SU-DHL-6 (cell line): Measurements from ENCODE around the gene HAAO.

Experiments
- H2AFZ ChIP-seq: fragments of 200-600 bp; sonication (generic); 2 replicates; pipeline ENCODE4 v1.6.1; 2014; ENCODE audit warnings: low read depth, mild to moderate bottlenecking, moderate library complexity, mixed read lengths, antibody characterized with exemption, low read length; ENCODE audit not compliant: severe bottlenecking
- H3F3A ChIP-seq: fragments of 200-600 bp; shearing (Covaris generic); 2 replicates; pipeline ENCODE4 v1.6.0; 2016; ENCODE audit warnings: antibody characterized with exemption, mild to moderate bottlenecking; ENCODE audit not compliant: insufficient read depth
- H3K27ac ChIP-seq: fragments of 200-600 bp; sonication (generic); 2 replicates; pipeline ENCODE4 v1.5.1; 2016; ENCODE audit warnings: low read depth, mild to moderate bottlenecking, low read length, moderate library complexity, mixed read lengths
- H3K27me3 ChIP-seq: fragments of 200-600 bp; sonication (generic), shearing (Covaris generic); 2 replicates; pipeline ENCODE4 v1.6.0; 2014; ENCODE audit warnings: mild to moderate bottlenecking, low read length
- H3K36me3 ChIP-seq: fragments of 200-600 bp; sonication (generic); 2 replicates; pipeline ENCODE4 v1.6.1; 2014; ENCODE audit warnings: mild to moderate bottlenecking, low read length, mixed read lengths
- H3K4me2 ChIP-seq: fragments of 300-600, 200-600 bp; shearing (Covaris generic), sonication (generic); 2 replicates; pipeline ENCODE4 v1.6.0; 2014; ENCODE audit warnings: low read length, low read depth, mild to moderate bottlenecking; ENCODE audit not compliant: poor library complexity, severe bottlenecking
- H3K4me3 ChIP-seq: fragments of 200-600 bp; sonication (generic); 2 replicates; pipeline ENCODE4 v1.5.1; 2014; ENCODE audit warnings: antibody characterized with exemption, low read length, mild to moderate bottlenecking, mixed read lengths; ENCODE audit not compliant: insufficient read depth, poor library complexity, severe bottlenecking
- H3K79me2 ChIP-seq: fragments of 200-600 bp; sonication (generic); 2 replicates; pipeline ENCODE4 v1.6.1; 2014; ENCODE audit warnings: mild to moderate bottlenecking, low read length, moderate library complexity; ENCODE audit not compliant: insufficient read depth
- H3K9ac ChIP-seq: fragments of 200-600 bp; sonication (generic); 2 replicates; pipeline ENCODE4 v1.7.0; 2014; ENCODE audit warnings: mild to moderate bottlenecking, low read length
- H3K9me2 ChIP-seq: fragments of 200-600 bp; sonication (generic); replicated peaks from 2 replicates; pipeline ENCODE4 v1.6.1; 2014; ENCODE audit warnings: low read length; ENCODE audit not compliant: insufficient read depth
- H3K9me3 ChIP-seq: fragments of 200-600 bp; sonication (generic); 2 replicates; pipeline ENCODE4 v1.6.1; 2014; ENCODE audit warnings: low read length, mixed read lengths; ENCODE audit not compliant: insufficient read depth
- H4K20me1 ChIP-seq: fragments of 200-600 bp; sonication (generic); 2 replicates; pipeline ENCODE4 v1.6.1; 2014; ENCODE audit warnings: low read depth, mild to moderate bottlenecking, antibody characterized with exemption, low read length, moderate library complexity, mixed read lengths
- EZH2phosphoT487 ChIP-seq: fragments of 200-600 bp; sonication (generic), shearing (Covaris generic); conservative IDR thresholded peaks from 2 replicates; pipeline ENCODE4 v1.6.1; 2018; ENCODE audit warnings: mild to moderate bottlenecking, antibody characterized with exemption, low read length, moderate library complexity, mixed read lengths
- TF ChIP-seq, protein P1 (sequence below): fragments of 200-600 bp; sonication (generic); IDR thresholded peaks from one replicate; pipeline ENCODE4 v1.5.1; 2017; ENCODE audit warnings: antibody characterized with exemption, mild to moderate bottlenecking, low read length, moderate library complexity; ENCODE audit not compliant: insufficient read depth, poor library complexity, severe bottlenecking

HAAO gene

DNA sequence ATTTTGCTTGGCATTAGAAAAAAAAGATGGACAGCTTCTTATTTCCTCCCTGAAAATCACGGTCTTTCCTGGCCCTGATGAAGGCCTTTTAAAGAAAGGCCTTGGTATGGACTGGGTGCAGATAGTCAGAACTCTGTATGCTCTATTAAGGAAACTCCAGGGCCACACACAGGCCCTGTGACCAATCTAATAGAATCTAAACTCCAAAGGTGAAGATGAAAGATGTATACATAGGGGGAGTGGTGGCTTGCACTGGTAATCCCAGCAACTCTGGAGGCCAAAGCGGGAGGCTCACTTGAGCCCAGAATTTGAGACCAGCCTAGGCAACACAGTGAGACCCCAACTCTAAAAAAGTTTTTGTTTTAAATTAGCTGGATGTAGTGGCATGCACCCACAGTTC, 65.7 kb downstream of the HAAO start:
- H3K4me2 ChIP-seq, result no peak overlapping the region
- no peak overlapping the region for H3K4me3 ChIP-seq
- H4K20me1 ChIP-seq, result no peaks in the 10 kb centered on the region
- TF ChIP-seq EZH2phosphoT487, result no peak
- TF ChIP-seq, protein P1, sequence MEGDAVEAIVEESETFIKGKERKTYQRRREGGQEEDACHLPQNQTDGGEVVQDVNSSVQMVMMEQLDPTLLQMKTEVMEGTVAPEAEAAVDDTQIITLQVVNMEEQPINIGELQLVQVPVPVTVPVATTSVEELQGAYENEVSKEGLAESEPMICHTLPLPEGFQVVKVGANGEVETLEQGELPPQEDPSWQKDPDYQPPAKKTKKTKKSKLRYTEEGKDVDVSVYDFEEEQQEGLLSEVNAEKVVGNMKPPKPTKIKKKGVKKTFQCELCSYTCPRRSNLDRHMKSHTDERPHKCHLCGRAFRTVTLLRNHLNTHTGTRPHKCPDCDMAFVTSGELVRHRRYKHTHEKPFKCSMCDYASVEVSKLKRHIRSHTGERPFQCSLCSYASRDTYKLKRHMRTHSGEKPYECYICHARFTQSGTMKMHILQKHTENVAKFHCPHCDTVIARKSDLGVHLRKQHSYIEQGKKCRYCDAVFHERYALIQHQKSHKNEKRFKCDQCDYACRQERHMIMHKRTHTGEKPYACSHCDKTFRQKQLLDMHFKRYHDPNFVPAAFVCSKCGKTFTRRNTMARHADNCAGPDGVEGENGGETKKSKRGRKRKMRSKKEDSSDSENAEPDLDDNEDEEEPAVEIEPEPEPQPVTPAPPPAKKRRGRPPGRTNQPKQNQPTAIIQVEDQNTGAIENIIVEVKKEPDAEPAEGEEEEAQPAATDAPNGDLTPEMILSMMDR, result no peak
- H3K9me2 ChIP-seq, result no peaks in the 10 kb centered on the region
- H3K27ac ChIP-seq, result no peak overlapping the region
- no peak overlapping the region for H2AFZ ChIP-seq
- no peak overlapping the region for H3K9ac ChIP-seq
- H3K36me3 ChIP-seq, result peaks cover 17% of the 10 kb centered on the region
- no peaks in the 10 kb centered on the region for H3K27me3 ChIP-seq
- H3K9me3 ChIP-seq, result peaks cover 6% of the 10 kb centered on the region; the same call in 1 of the 2 replicates
- no peaks in the 10 kb centered on the region for H3K79me2 ChIP-seq
- no peaks in the 10 kb centered on the region for H3F3A ChIP-seq

DNA sequence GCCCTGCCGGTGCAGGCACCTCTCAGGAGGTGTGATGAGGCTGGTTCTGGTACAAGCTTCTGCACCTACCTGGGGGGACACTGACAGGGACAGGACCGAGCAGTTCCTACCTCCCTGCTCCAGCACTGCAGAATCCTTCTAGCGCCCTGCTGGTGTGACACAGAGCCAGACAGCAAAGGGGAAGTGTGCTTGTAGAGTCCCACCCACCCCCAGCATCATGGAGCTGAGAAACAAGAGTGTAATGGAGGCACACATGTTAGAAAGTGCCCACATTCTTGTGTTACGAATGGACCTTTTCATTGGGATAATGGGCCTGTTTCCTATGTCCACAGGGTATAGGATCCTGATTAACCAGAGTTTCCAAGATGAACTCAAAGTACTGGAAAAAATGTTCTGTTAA, 66.7 kb downstream of the HAAO start:
- no peaks in the 10 kb centered on the region for H3K79me2 ChIP-seq
- no peak for TF ChIP-seq EZH2phosphoT487
- TF ChIP-seq, protein P1, result no peak
- no peak overlapping the region for H3K9ac ChIP-seq
- H4K20me1 ChIP-seq, result no peaks in the 10 kb centered on the region
- H3K36me3 ChIP-seq, result peaks cover 12% of the 10 kb centered on the region
- no peaks in the 10 kb centered on the region for H3K9me2 ChIP-seq
- no peak overlapping the region for H2AFZ ChIP-seq
- no peaks in the 10 kb centered on the region for H3K27me3 ChIP-seq
- no peak overlapping the region for H3K4me3 ChIP-seq
- H3K9me3 ChIP-seq, result peaks cover 6% of the 10 kb centered on the region; the same call in 1 of the 2 replicates
- H3K27ac ChIP-seq, result no peak overlapping the region
- H3F3A ChIP-seq, result no peaks in the 10 kb centered on the region
- no peak overlapping the region for H3K4me2 ChIP-seq

DNA sequence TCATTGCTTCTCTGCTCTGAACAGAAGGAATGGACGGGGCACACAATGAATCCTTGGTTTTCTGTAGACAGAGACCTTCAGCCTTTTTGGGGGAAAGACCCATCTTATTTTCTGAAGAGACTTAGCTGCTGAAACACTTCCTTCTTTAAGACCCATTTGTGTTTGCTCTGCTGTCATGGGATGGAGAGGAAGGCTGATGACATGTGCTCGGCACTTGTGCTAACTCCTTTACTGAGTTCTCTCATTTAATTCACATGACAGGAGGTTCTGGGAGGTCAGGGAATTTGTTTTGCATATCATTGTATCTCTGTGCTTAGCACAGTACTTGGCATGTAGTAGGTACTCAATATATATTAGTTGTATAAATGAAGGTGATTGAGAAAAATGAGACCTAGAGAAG, 67.5 kb downstream of the HAAO start:
- Histone ChIP-seq H4K20me1 (no peaks in the 10 kb centered on the region), H3K79me2 (no peaks in the 10 kb centered on the region), H3K9ac (no peak overlapping the region), H3K9me3 (peaks cover 5% of the 10 kb centered on the region; the same call in 1 of the 2 replicates), H3K4me3 (no peak overlapping the region), H3K27me3 (no peaks in the 10 kb centered on the region), H3K4me2 (no peak overlapping the region), H3K36me3 (peaks cover 12% of the 10 kb centered on the region), H3F3A (no peaks in the 10 kb centered on the region), H3K9me2 (no peaks in the 10 kb centered on the region), H3K27ac (no peak overlapping the region), H2AFZ (no peak overlapping the region)
- no peak for TF ChIP-seq EZH2phosphoT487
- TF ChIP-seq, protein P1, result no peak

DNA sequence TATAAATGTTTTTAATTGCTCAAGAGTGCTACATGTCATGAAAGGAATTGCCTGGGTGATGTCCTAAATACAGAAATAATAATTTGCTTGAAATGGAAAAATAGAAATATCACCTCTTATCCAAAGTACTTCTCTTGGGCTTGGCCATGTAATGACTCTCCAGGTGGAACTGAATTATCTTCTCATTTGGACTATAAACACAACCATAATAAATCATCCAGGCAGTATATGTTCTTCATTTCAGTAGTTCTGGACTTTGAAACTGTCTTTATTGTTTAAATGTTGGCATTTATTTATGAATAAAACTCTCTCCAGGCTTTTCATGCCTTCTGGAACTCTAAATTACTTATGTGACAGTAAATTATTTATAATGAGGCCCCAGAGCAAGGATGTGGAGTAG, 68.9 kb downstream of the HAAO start:
- Histone ChIP-seq H4K20me1 (no peaks in the 10 kb centered on the region), H3K9me2 (no peaks in the 10 kb centered on the region), H3F3A (no peaks in the 10 kb centered on the region), H3K79me2 (no peaks in the 10 kb centered on the region), H3K9me3 (no peaks in the 10 kb centered on the region), H3K9ac (no peak overlapping the region), H3K4me3 (no peak overlapping the region), H3K4me2 (no peak overlapping the region), H3K36me3 (0 out of 2 replicates have a peak, but pooled peaks cover 2% of the 10 kb centered on the region), H3K27me3 (no peaks in the 10 kb centered on the region), H2AFZ (no peak overlapping the region), H3K27ac (no peak overlapping the region)
- TF ChIP-seq EZH2phosphoT487, result no peak
- TF ChIP-seq, protein P1, result no peak
